GM23248 (cell line): ENCODE results near the gene CMIP. TPM values are rescaled to one million over a fixed set of nuclear protein-coding genes. Genes with fewer than 3 reads are reported as not detected.
"Not testable (repeated sequence)": the region's sequence is repeated elsewhere in the genome, so short reads cannot be mapped to it uniquely, and the experiment has no call there.

Experiments used
- DNase-seq: peaks from one replicate; pipeline ENCODE4 v3.0.0-alpha.2; 2015
- H2AFZ ChIP-seq: fragments of 200-600 bp; sonication (generic); 2 replicates; pipeline ENCODE4 v1.6.1; 2016; ENCODE audit warnings: antibody characterized with exemption
- H3F3A ChIP-seq: fragments of 200-600 bp; sonication (generic); 2 replicates; pipeline ENCODE4 v1.6.1; 2016; ENCODE audit warnings: mild to moderate bottlenecking, antibody characterized with exemption, mixed run types; ENCODE audit not compliant: insufficient read depth
- H3K27ac ChIP-seq: fragments of 200-600 bp; sonication (generic); 2 replicates; pipeline ENCODE4 v1.5.1; 2016; ENCODE audit warnings: mild to moderate bottlenecking
- H3K27me3 ChIP-seq: fragments of 200-600 bp; sonication (generic); replicated peaks from 2 replicates; pipeline ENCODE4 v1.6.1; 2016; ENCODE audit warnings: mild to moderate bottlenecking; ENCODE audit not compliant: insufficient read depth
- H3K36me3 ChIP-seq: fragments of 200-600 bp; sonication (generic); 2 replicates; pipeline ENCODE4 v1.6.1; 2016; ENCODE audit warnings: low read depth, mild to moderate bottlenecking
- H3K4me1 ChIP-seq: fragments of 200-600 bp; sonication (generic); 2 replicates; pipeline ENCODE4 v1.6.1; 2016; ENCODE audit warnings: mild to moderate bottlenecking; ENCODE audit not compliant: insufficient read depth
- H3K4me2 ChIP-seq: fragments of 200-600 bp; sonication (generic); one replicate; pipeline ENCODE4 v1.6.1; 2016; ENCODE audit warnings: mild to moderate bottlenecking; ENCODE audit not compliant: unreplicated experiment
- H3K4me3 ChIP-seq: fragments of 200-600 bp; sonication (generic); 2 replicates; pipeline ENCODE4 v1.5.1; 2016; ENCODE audit warnings: mild to moderate bottlenecking
- H3K79me2 ChIP-seq: fragments of 200-600 bp; sonication (generic); 2 replicates; pipeline ENCODE4 v1.6.1; 2016; ENCODE audit warnings: mild to moderate bottlenecking; ENCODE audit not compliant: insufficient read depth
- H3K9ac ChIP-seq: fragments of 200-600 bp; sonication (generic); 2 replicates; pipeline ENCODE4 v1.6.1; 2016; ENCODE audit warnings: mild to moderate bottlenecking
- H3K9me2 ChIP-seq: fragments of 200-600 bp; sonication (generic); 2 replicates; pipeline ENCODE4 v1.6.1; 2016; ENCODE audit warnings: mixed run types, mild to moderate bottlenecking, moderate library complexity; ENCODE audit not compliant: insufficient read depth
- H3K9me3 ChIP-seq: fragments of 200-600 bp; sonication (generic); one replicate; pipeline ENCODE4 v1.6.1; 2017; ENCODE audit warnings: low read depth
- H4K20me1 ChIP-seq: fragments of 200-600 bp; sonication (generic); 2 replicates; pipeline ENCODE4 v1.6.0; 2016; ENCODE audit not compliant: insufficient read depth
- EZH2 ChIP-seq: fragments of 200-600 bp; sonication (generic); IDR thresholded peaks from 2 replicates; pipeline ENCODE4 v1.6.1; 2018; ENCODE audit warnings: antibody characterized with exemption, mild to moderate bottlenecking; ENCODE audit not compliant: insufficient read depth, poor library complexity, severe bottlenecking
- EZH2phosphoT487 ChIP-seq: fragments of 200-600 bp; sonication (generic); IDR thresholded peaks from 2 replicates; pipeline ENCODE4 v1.6.1; 2018; ENCODE audit warnings: antibody characterized with exemption, moderate library complexity, mild to moderate bottlenecking, low read depth; ENCODE audit not compliant: insufficient read depth
- WGBS, 2 experiments: methylation state at CpG; one replicate each; pipeline ENCODE4 v1.1.6; 2015 to 2017; ENCODE audit warnings: low lambda C conversion rate in 2 of 2, low coverage in 1 of 2; ENCODE audit errors: missing lambda C conversion rate in 2 of 2; 5-methylcytosine and 5-hydroxymethylcytosine counted together
- in situ Hi-C: fragments of 300-500 bp; cut with MboI; formaldehyde crosslinking; loops from 2 replicates; pipeline ENCODE4 v1.15.0; 2020
- polyA plus RNA-seq: library from polyadenylated mRNA; unstranded; fragments of >200 nt; fragmentation: Nextera tagmentation; extraction: Ambion mirVana; gene quantifications from 2 replicates; pipeline ENCODE4 v1.2.1, GENCODE V29; 2016
- total RNA-seq: library from RNA; depleted of rRNA; stranded (reverse); fragments of >200 nt; shearing (Covaris generic); gene quantifications from 2 replicates; pipeline ENCODE4 v1.2.3, GENCODE V29; 2014

Gene CMIP
- total and polyA plus RNA-seq, 2 experiments from 2014 or later: 1.5 to 9.5 TPM

GRCh38 chr16:81575834-81576233 is 131.2 kb downstream of the CMIP start:
- no peak for DNase-seq
- H4K20me1 ChIP-seq: no peaks in the 10 kb centered on the region; the same call in 1 of the 2 replicates
- no peak overlapping the region for H2AFZ ChIP-seq
- H3K9me2 ChIP-seq: peaks cover 11% of the 10 kb centered on the region; the same call in 1 of the 2 replicates
- 95 to 99% methylated on average over 6 of the region's 6 CpGs for WGBS, 2 experiments
- H3F3A ChIP-seq: no peaks in the 10 kb centered on the region
- no peaks in the 10 kb centered on the region for H3K9me3 ChIP-seq
- no peaks in the 10 kb centered on the region for H3K4me1 ChIP-seq
- in situ Hi-C loops: no loop called here
- H3K27me3 ChIP-seq: no peaks in the 10 kb centered on the region
- no peak overlapping the region for H3K9ac ChIP-seq
- TF ChIP-seq EZH2 (no peak), EZH2phosphoT487 (no peak)
- H3K79me2 ChIP-seq: peaks cover 91% of the 10 kb centered on the region
- no peaks in the 10 kb centered on the region for H3K36me3 ChIP-seq
- H3K27ac ChIP-seq: no peak overlapping the region
- no peak overlapping the region for H3K4me2 ChIP-seq
- no peak overlapping the region for H3K4me3 ChIP-seq

GRCh38 chr16:81576696-81577095 is 132.1 kb downstream of the CMIP start:
- H3K9ac ChIP-seq: no peak overlapping the region
- no peaks in the 10 kb centered on the region for H3K36me3 ChIP-seq
- no peak overlapping the region for H3K27ac ChIP-seq
- H3F3A ChIP-seq: no peaks in the 10 kb centered on the region
- H3K4me2 ChIP-seq: no peak overlapping the region
- in situ Hi-C loops: no loop called here
- 91 to 94% methylated on average over 1 of the region's 1 CpG for WGBS, 2 experiments
- TF ChIP-seq EZH2phosphoT487 (no peak), EZH2 (no peak)
- H3K27me3 ChIP-seq: no peaks in the 10 kb centered on the region
- H4K20me1 ChIP-seq: no peaks in the 10 kb centered on the region; the same call in 1 of the 2 replicates
- H3K4me1 ChIP-seq: no peaks in the 10 kb centered on the region
- no peak overlapping the region for H2AFZ ChIP-seq
- no peak overlapping the region for H3K4me3 ChIP-seq
- no peaks in the 10 kb centered on the region for H3K9me3 ChIP-seq
- H3K79me2 ChIP-seq: peaks cover 92% of the 10 kb centered on the region
- peaks cover 11% of the 10 kb centered on the region; the same call in 1 of the 2 replicates for H3K9me2 ChIP-seq
- no peak for DNase-seq

GRCh38 chr16:81577272-81577671 is 132.7 kb downstream of the CMIP start:
- H4K20me1 ChIP-seq, H3K9ac ChIP-seq: not testable (repeated sequence)
- peaks cover 92% of the 10 kb centered on the region for H3K79me2 ChIP-seq

GRCh38 chr16:81578076-81578475 is 133.5 kb downstream of the CMIP start:
- WGBS, 2 experiments: 98 to 100% methylated on average over 2 of the region's 2 CpGs
- DNase-seq: no peak
- in situ Hi-C loops: no loop called here
- Histone ChIP-seq H3K27ac (no peak overlapping the region), H2AFZ (no peak overlapping the region), H3K9ac (no peak overlapping the region), H3F3A (no peaks in the 10 kb centered on the region), H3K4me3 (no peak overlapping the region), H3K4me2 (no peak overlapping the region), H3K79me2 (peaks cover 92% of the 10 kb centered on the region), H3K4me1 (peaks cover 3% of the 10 kb centered on the region), H4K20me1 (no peaks in the 10 kb centered on the region; the same call in 1 of the 2 replicates), H3K9me3 (no peaks in the 10 kb centered on the region), H3K9me2 (peaks cover 11% of the 10 kb centered on the region; the same call in 1 of the 2 replicates), H3K27me3 (no peaks in the 10 kb centered on the region), H3K36me3 (no peaks in the 10 kb centered on the region)
- TF ChIP-seq EZH2 (no peak), EZH2phosphoT487 (no peak)

More at GRCh38 chr16:81577272-81577671, 132.7 kb downstream of the CMIP start:
- H3K9me2 ChIP-seq: peaks cover 11% of the 10 kb centered on the region; the same call in 1 of the 2 replicates
- H3F3A ChIP-seq, H3K9me3 ChIP-seq, in situ Hi-C loops, DNase-seq, H3K27ac ChIP-seq, H3K4me1 ChIP-seq, H3K27me3 ChIP-seq, H3K4me3 ChIP-seq, H2AFZ ChIP-seq, H3K36me3 ChIP-seq, H3K4me2 ChIP-seq: not testable (repeated sequence)
